GM18520 (cell line): ENCODE data around the gene ANKLE2.
"Not testable (repeated sequence)": the region's sequence is repeated elsewhere in the genome, so short reads cannot be mapped to it uniquely, and the experiment has no call there.

ENCODE experiments used
- ATAC-seq: cut with Tn5 transposase; IDR thresholded peaks from one replicate; pipeline ENCODE4 v1.9.1; 2021; ENCODE audit not compliant: unreplicated experiment

Gene ANKLE2

GRCh38 chr12:132692030-132692429, 69.6 kb downstream of the ANKLE2 start:
- not testable (repeated sequence) for ATAC-seq

GRCh38 chr12:132690112-132690511, 71.5 kb downstream of the ANKLE2 start:
- ATAC-seq, result no peak

- ATAC-seq, result no peak
Measured at GRCh38 chr12:132689227-132689626, 72.4 kb downstream of the ANKLE2 start.

- ATAC-seq, result peak; percentile 92
Measured at GRCh38 chr12:132687211-132688164, 74.1 kb downstream of the ANKLE2 start, which contains the start of the genes POLE and PXMP2. Gene POLE (minus strand): TSS chr12:132687342. CDS start chr12:132687315, 27 bp downstream. Gene PXMP2 (plus strand): TSS chr12:132687587. CDS start chr12:132687671, 84 bp downstream.

GRCh38 chr12:132686825-132687210, 74.8 kb downstream of the ANKLE2 start:
- peak; percentile 6 for ATAC-seq

- no peak for ATAC-seq
Measured at GRCh38 chr12:132685400-132685799, 76.2 kb downstream of the ANKLE2 start.

- no peak for ATAC-seq
Measured at GRCh38 chr12:132677492-132677891, 84.1 kb downstream of the ANKLE2 start.

GRCh38 chr12:132675757-132676432, 85.7 kb downstream of the ANKLE2 start:
- ATAC-seq, result no peak
